ENCODE results near the gene MMP19.

MMP19 gene

GRCh38 chr12:55862286-55862685, 19.6 kb upstream of the MMP19 start:
- FAIRE-seq = no peak
- TF ChIP-seq TAF1 (IDR thresholded peaks at IDR 0.05; ENCODE audit: low read depth, low read length) = no peak
- TF ChIP-seq PAX5 (IDR thresholded peaks at IDR 0.05; ENCODE audit: insufficient read depth, low read length, severe bottlenecking) = no peak
- TF ChIP-seq SPI1 (IDR thresholded peaks at IDR 0.05; ENCODE audit: low read depth, low read length) = no peak
- no peak for TF ChIP-seq POLR2AphosphoS5 (IDR thresholded peaks at IDR 0.05; ENCODE audit: low read depth, low read length)
- no peak for TF ChIP-seq POLR2A (IDR thresholded peaks at IDR 0.05; ENCODE audit: low read depth, low read length)
- no peak for TF ChIP-seq POU2F2 (IDR thresholded peaks at IDR 0.05; ENCODE audit: low read depth, low read length)
- no peak for DNase-seq (ENCODE audit: insufficient read length, low spot score)

- no peak for TF ChIP-seq POU2F2 (IDR thresholded peaks at IDR 0.05; ENCODE audit: low read depth, low read length)
- TF ChIP-seq SPI1 (IDR thresholded peaks at IDR 0.05; ENCODE audit: low read depth, low read length) = no peak
- no peak for TF ChIP-seq PAX5 (IDR thresholded peaks at IDR 0.05; ENCODE audit: insufficient read depth, low read length, severe bottlenecking)
- no peak for TF ChIP-seq POLR2AphosphoS5 (IDR thresholded peaks at IDR 0.05; ENCODE audit: low read depth, low read length)
- no peak for TF ChIP-seq POLR2A (IDR thresholded peaks at IDR 0.05; ENCODE audit: low read depth, low read length)
- no peak for TF ChIP-seq TAF1 (IDR thresholded peaks at IDR 0.05; ENCODE audit: low read depth, low read length)
- FAIRE-seq = no peak
- no peak for DNase-seq (ENCODE audit: insufficient read length, low spot score)
Observed at GRCh38 chr12:55861871-55862270, 19.1 kb upstream of the MMP19 start.

GRCh38 chr12:55861396-55861795, 18.7 kb upstream of the MMP19 start:
- TF ChIP-seq SPI1 (IDR thresholded peaks at IDR 0.05; ENCODE audit: low read depth, low read length) = no peak
- TF ChIP-seq TAF1 (IDR thresholded peaks at IDR 0.05; ENCODE audit: low read depth, low read length) = no peak
- no peak for TF ChIP-seq POU2F2 (IDR thresholded peaks at IDR 0.05; ENCODE audit: low read depth, low read length)
- TF ChIP-seq POLR2A (IDR thresholded peaks at IDR 0.05; ENCODE audit: low read depth, low read length) = no peak
- TF ChIP-seq PAX5 (IDR thresholded peaks at IDR 0.05; ENCODE audit: insufficient read depth, low read length, severe bottlenecking) = no peak
- no peak for TF ChIP-seq POLR2AphosphoS5 (IDR thresholded peaks at IDR 0.05; ENCODE audit: low read depth, low read length)
- DNase-seq (ENCODE audit: insufficient read length, low spot score) = no peak
- FAIRE-seq = no peak

GRCh38 chr12:55852740-55853139, 10.0 kb upstream of the MMP19 start:
- FAIRE-seq (no peak), DNase-seq (ENCODE audit: insufficient read length, low spot score) (no peak)
- no peak for TF ChIP-seq POLR2A (IDR thresholded peaks at IDR 0.05; ENCODE audit: low read depth, low read length)
- no peak for TF ChIP-seq TAF1 (IDR thresholded peaks at IDR 0.05; ENCODE audit: low read depth, low read length)
- TF ChIP-seq SPI1 (IDR thresholded peaks at IDR 0.05; ENCODE audit: low read depth, low read length) = no peak
- TF ChIP-seq POU2F2 (IDR thresholded peaks at IDR 0.05; ENCODE audit: low read depth, low read length) = no peak
- no peak for TF ChIP-seq PAX5 (IDR thresholded peaks at IDR 0.05; ENCODE audit: insufficient read depth, low read length, severe bottlenecking)
- TF ChIP-seq POLR2AphosphoS5 (IDR thresholded peaks at IDR 0.05; ENCODE audit: low read depth, low read length) = no peak

- DNase-seq (ENCODE audit: insufficient read length, low spot score) = no peak
- TF ChIP-seq SPI1 (IDR thresholded peaks at IDR 0.05; ENCODE audit: low read depth, low read length) (no peak), PAX5 (IDR thresholded peaks at IDR 0.05; ENCODE audit: insufficient read depth, low read length, severe bottlenecking) (no peak), POLR2AphosphoS5 (IDR thresholded peaks at IDR 0.05; ENCODE audit: low read depth, low read length) (no peak), POLR2A (IDR thresholded peaks at IDR 0.05; ENCODE audit: low read depth, low read length) (no peak), TAF1 (IDR thresholded peaks at IDR 0.05; ENCODE audit: low read depth, low read length) (no peak), POU2F2 (IDR thresholded peaks at IDR 0.05; ENCODE audit: low read depth, low read length) (no peak)
- FAIRE-seq = no peak
Observed at GRCh38 chr12:55850893-55851292, 8.2 kb upstream of the MMP19 start.

- no peak for TF ChIP-seq POU2F2 (IDR thresholded peaks at IDR 0.05; ENCODE audit: low read depth, low read length)
- TF ChIP-seq PAX5 (IDR thresholded peaks at IDR 0.05; ENCODE audit: insufficient read depth, low read length, severe bottlenecking) = no peak
- DNase-seq (ENCODE audit: insufficient read length, low spot score) = no peak
- FAIRE-seq = no peak
Observed at GRCh38 chr12:55850401-55850800, 7.7 kb upstream of the MMP19 start.

GRCh38 chr12:55849616-55850343, 7.0 kb upstream of the MMP19 start:
- DNase-seq (ENCODE audit: insufficient read length, low spot score) (no peak), FAIRE-seq (no peak)
- TF ChIP-seq POLR2AphosphoS5 (IDR thresholded peaks at IDR 0.05; ENCODE audit: low read depth, low read length) (no peak), SPI1 (IDR thresholded peaks at IDR 0.05; ENCODE audit: low read depth, low read length) (no peak), POU2F2 (IDR thresholded peaks at IDR 0.05; ENCODE audit: low read depth, low read length) (no peak), TAF1 (IDR thresholded peaks at IDR 0.05; ENCODE audit: low read depth, low read length) (no peak), POLR2A (IDR thresholded peaks at IDR 0.05; ENCODE audit: low read depth, low read length) (no peak), PAX5 (IDR thresholded peaks at IDR 0.05; ENCODE audit: insufficient read depth, low read length, severe bottlenecking) (no peak)

GRCh38 chr12:55847603-55848291, 5.0 kb upstream of the MMP19 start:
- TF ChIP-seq SPI1 (IDR thresholded peaks at IDR 0.05; ENCODE audit: low read depth, low read length) (no peak), PAX5 (IDR thresholded peaks at IDR 0.05; ENCODE audit: insufficient read depth, low read length, severe bottlenecking) (no peak), POU2F2 (IDR thresholded peaks at IDR 0.05; ENCODE audit: low read depth, low read length) (no peak), TAF1 (IDR thresholded peaks at IDR 0.05; ENCODE audit: low read depth, low read length) (no peak), POLR2A (IDR thresholded peaks at IDR 0.05; ENCODE audit: low read depth, low read length) (no peak), POLR2AphosphoS5 (IDR thresholded peaks at IDR 0.05; ENCODE audit: low read depth, low read length) (no peak)
- no peak for FAIRE-seq
- DNase-seq (ENCODE audit: insufficient read length, low spot score) = no peak

GRCh38 chr12:55847033-55847432, 4.3 kb upstream of the MMP19 start:
- FAIRE-seq = no peak
- no peak for DNase-seq (ENCODE audit: insufficient read length, low spot score)
- no peak for TF ChIP-seq TAF1 (IDR thresholded peaks at IDR 0.05; ENCODE audit: low read depth, low read length)
- TF ChIP-seq PAX5 (IDR thresholded peaks at IDR 0.05; ENCODE audit: insufficient read depth, low read length, severe bottlenecking) = no peak
- no peak for TF ChIP-seq POU2F2 (IDR thresholded peaks at IDR 0.05; ENCODE audit: low read depth, low read length)
- no peak for TF ChIP-seq SPI1 (IDR thresholded peaks at IDR 0.05; ENCODE audit: low read depth, low read length)
- no peak for TF ChIP-seq POLR2A (IDR thresholded peaks at IDR 0.05; ENCODE audit: low read depth, low read length)
- TF ChIP-seq POLR2AphosphoS5 (IDR thresholded peaks at IDR 0.05; ENCODE audit: low read depth, low read length) = no peak

All from GM12891 (cell line).